GM21737 (cell line): ENCODE data around the gene MYLIP.
A peak's percentile ranks its signal among the peaks of the same experiment; 100 is the strongest.

Experiments
- ATAC-seq: cut with Tn5 transposase; IDR thresholded peaks from one replicate; pipeline ENCODE4 v1.9.1; 2021; ENCODE audit warnings: mild to moderate bottlenecking, moderate library complexity; ENCODE audit not compliant: unreplicated experiment

The MYLIP gene

DNA sequence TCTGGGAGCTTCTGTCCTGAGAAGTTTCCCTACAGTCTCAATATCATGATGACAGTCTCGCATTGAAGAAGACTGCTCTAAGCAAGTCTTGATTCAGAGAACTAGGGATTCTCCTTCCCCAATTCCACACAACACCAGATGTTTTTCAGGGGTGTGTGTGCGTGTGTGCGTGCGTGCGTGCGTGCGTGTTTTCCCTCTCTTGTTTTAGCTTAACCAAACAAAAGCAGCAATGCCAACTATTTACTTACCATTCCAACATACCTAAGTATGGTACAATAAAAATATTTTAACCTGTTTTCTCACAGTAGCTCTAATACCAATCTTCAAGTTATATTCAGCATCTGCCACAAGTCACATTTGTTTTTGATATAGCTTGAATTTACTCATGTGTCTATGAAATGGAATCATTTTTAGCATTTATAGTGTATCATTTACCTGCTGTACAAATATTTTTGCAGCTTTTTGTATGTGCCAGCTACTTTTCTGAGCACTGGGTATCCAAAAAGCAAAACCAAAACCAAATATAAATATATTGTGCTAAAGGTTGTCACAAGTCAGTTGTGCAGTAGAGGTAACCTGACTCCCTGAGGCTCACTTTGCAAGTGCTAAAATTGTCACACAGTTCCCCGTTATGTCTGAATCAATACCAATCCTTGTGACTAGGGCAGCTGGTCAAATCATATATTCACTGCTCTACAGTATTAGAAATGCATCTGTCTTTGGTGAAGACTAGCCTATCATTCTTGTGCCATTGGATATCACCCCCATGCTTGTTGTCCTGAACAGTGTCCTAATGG, 21.7 kb upstream of the MYLIP start:
- no peak for ATAC-seq

- no peak for ATAC-seq
These were observed 20.5 kb upstream of the MYLIP start for GRCh38 chr6:16108419-16108818.

DNA sequence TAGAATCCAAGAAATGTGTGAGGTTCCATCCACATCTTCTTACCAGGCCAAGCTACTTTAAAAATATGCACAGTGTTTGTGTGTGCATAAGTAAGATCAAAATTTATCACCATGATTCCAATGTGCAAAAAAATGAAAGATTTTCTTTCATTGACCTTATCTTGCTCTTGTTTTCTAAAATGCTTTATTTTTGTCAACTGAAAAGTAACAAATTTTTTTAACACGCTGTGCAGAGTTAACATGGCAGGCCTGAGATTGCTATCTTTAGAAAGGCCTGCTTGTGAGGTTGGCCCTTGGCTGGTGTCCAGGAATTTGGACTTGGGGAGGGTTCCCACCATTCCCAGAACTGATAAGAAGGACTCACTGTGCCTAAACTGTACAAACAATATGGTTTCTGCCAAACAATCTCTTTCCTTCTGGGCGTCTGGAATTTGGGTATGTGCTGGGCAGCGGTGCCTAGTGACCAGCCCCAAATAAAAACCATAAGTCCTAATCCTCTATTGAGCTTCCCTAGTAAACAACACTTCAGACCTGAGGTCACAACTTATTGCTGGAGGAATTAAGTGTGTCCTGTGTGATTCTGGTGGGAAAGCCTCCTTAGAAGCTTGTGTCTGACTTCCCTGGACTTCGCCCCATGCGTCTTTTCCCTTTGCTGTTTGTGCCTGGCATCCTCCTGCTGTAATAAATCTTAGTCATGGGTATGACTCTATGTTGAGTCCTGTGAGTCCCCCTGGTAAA, 19.8 kb upstream of the MYLIP start:
- ATAC-seq = no peak

DNA sequence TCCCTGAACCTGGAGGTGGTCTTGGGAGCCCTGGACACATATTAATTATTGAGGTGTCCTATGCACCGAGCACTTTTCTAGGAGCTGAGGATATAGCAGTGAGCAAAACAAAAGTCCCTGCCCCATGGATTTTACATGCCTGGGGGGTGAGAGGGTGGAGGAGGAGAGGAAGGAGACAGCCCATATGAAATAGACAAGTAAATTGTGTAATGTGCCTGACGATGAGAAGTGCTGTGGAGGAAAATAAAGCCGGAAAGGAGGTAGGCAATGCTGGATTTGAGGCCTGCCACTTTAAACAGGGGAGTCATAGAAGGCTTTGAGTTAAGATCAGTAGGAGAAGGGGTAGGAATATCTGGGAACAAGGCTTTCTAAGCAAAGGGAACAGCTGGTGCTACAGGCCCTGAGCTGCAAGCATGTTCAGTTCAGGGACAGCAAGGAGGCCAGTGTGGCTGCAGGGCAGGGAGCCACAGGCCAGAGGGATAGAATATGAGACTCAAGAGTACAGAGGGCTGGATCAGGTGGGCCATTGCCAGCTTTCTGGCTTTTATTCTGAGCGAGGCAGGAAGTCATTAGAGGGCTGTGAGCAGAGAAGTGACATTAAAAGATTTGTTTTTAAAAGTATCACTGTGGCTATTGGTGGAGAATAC, 19.1 kb upstream of the MYLIP start:
- no peak for ATAC-seq

- no peak for ATAC-seq
These were observed 10.1 kb upstream of the MYLIP start for GRCh38 chr6:16118825-16119224.

DNA sequence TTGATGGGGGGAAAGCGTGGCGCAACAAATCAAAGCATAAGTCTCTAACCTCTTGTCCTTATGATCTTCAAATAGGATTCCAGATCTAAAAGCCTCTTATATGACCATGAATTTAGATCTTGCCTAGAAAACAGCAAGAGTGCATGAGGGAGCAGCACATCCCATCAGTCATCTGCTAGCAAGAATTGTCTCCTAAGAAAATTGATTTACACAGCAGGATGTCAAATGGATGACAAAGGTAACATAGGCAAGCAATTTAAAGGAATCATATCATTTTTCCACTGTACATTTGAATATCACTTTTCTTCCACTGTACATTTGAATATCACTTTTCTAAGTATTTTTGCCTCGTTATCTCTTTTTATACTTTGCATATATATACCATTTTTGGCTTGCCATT, 7.5 kb upstream of the MYLIP start:
- ATAC-seq = no peak

GRCh38 chr6:16122197-16122596, 6.7 kb upstream of the MYLIP start:
- no peak for ATAC-seq

- no peak for ATAC-seq
These were observed 4.4 kb upstream of the MYLIP start for GRCh38 chr6:16124198-16125180.

DNA sequence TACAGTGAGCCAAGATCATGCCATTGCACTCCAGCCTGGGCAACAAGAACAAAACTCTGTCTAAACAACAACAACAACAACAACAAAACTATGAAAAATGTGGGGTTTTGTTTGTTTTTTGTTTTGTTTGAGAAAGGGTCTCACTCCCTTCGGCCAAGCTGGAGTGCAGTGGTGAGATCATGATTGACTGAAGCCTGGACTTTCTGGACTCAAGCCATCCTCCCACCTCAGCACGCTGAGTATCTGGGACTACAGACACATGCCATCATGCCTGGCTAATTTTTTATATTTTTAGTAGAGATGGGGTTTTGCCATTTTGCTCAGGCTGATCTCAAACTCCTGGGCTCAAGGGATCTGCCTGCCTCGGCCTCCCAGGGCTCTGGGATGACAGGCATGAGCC, 2.8 kb upstream of the MYLIP start:
- ATAC-seq = no peak

GRCh38 chr6:16126861-16127260, 2.0 kb upstream of the MYLIP start:
- ATAC-seq = no peak

DNA sequence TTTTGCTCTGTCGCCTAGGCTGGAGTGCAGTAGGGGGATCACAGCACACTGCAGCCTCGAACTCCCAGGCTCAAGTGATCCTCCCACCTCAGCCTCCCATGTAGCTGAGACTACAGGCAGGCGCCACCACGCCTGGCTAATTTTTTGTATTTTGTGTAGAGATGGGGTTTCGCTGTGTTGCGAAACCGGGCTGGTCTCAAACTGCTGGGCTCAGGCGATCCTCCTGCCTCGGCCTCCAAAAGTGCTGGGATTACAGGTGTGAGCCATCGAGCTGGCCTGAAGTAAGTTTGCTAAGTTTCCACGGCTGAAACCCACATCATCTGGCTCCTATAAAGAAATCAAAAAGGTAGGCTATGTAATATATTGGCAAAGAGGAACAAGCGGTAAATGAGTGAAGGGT, 1.4 kb upstream of the MYLIP start:
- ATAC-seq = no peak

DNA sequence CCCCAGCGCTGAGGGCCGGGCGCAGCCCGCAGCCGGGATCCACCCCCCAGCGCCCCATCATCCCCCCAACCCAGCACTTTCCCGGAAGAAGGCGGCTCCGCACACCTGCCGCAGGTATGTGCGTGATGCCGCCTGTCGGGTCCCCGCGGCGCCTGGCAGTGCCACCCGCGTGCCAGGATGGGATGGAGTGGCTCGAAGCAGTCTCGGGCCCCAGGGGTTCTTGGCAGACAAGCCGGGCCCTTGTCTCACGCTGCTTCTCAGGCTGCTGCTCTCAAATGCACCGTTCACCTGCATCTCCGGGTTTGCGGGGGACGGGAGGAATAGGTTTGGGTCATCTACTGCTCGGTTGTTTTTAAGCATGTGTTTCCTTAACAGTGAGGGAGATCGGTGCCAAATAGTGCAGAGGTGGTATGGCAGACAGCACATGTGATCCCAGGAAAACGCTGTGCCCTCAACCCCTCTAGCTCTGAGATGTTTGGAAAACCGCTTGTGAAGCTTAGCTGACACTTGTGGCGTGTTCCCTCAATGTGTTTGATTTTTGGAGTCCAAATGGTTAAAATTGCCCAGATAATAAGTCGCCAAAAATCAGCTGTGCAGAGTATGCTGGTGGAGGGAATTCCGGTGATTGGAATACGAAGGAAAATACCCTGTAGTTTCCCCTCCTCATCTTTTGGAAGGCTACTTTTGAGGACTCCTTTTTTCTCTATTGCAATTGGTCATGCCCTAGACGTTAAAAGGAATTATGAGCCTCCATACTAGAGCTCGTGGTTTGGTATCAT, 926 bp downstream of the MYLIP start:
- no peak for ATAC-seq

DNA sequence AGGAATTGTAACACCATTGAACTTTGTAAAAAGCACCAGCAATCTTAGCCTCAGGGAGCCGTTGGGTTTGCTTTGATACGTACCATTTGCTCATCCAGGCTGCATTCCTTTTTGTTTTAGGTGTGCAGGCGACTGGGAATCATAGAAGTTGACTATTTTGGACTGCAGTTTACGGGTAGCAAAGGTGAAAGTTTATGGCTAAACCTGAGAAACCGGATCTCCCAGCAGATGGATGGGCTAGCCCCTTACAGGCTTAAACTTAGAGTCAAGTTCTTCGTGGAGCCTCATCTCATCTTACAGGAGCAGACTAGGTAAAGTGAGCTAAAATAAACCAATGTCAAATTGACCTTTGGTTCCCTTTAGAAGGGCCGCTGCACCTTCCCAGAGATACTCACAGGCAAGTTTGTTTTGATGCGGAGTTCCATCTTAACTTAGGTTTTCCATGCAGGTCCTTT, 1.6 kb downstream of the MYLIP start:
- no peak for ATAC-seq

DNA sequence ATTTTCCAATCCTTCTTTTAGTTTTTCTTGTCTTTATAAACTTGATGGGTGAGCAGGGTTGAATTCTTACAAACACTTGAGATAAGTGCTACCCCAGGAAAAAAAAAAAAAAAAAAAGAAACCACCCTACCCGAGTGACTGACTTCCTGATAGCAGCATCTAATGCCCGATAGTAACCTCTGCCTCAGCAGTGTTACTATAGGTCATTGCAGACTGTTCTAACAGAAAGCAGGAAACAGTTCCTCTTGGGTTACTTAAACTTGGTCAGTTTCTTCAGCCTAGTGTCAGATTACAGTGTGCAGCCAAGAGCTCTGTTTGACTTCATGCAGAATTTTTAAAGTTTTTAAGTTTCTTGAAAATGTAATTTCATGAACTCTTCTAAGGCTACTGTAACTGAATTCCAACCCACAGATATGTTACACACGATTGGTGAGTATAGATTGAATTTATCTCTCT, 2.1 kb downstream of the MYLIP start:
- peak; percentile 38 for ATAC-seq

DNA sequence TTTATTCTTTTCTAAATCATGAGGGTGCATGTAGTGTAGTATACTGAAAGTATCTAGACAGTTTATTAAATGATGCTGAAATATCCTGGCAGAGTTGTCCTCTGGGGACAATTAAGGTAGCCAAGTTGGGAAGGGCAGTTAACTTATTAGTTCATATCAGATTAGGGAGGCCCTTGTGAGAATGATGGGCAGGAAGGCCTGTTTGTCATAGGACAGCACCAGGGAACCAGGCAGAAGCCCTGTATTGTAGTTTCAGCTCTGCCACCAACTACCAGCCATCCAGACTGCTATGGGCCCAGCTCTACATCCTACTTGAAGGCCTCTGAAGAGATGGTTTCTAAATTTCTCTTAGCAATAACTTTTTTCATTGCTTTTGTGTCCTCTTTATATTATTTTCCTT, 4.0 kb downstream of the MYLIP start:
- ATAC-seq = no peak

DNA sequence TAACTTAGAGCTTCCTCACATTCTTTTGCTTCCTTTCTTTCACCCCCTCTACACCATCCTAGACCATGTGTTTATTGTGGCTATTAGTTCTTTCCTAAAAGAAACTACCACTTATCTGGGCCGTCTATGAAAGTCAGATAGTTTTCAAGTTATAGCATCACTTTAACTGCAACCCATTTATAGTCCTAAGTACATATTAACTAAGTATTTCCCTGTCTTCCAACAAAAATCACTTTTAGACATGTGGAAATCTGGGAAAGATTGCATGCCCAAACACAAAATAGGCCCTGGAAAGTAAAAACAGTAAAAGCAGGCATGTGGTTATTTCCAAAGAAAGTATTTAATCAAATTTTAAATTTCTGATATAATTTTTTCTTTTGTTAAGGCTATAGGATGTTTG, 5.5 kb downstream of the MYLIP start:
- no peak for ATAC-seq

DNA sequence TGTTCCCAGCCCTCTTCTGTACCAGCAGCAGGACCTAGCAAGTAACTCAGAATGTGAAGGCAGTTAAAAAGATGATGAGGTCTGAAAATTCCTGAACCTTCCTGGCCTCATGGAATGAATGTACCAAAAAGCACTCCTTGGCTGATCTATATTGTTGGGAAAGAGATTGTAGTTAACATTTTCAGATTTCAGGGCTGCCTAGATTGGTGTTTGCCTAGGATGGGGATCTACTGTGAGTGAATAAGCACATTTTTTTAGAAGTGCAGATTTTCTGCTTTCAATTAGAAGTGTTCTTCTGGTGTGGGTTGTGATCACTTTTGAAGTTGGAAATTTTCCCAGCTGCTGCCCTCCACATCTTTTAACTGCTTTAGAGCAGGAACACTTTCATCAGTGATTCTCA, 6.2 kb downstream of the MYLIP start:
- no peak for ATAC-seq

DNA sequence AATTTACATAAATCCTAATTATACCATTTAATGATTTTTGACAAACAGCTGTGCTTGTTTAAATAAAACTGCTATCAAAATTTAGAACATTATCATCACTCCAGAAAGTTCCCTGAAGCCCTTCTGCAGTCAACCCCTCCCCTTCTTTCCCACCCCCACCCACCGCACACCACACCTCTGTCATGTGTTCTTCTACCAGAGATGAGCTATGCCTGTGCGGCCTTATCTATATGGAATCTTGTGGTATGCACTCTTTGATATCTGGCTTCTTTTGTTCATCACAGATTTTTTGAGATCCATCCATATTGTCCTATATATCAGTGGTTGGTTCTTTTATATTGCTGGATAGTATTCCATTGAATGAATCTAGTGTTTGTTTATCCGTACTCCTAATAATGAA, 7.2 kb downstream of the MYLIP start:
- ATAC-seq = no peak

DNA sequence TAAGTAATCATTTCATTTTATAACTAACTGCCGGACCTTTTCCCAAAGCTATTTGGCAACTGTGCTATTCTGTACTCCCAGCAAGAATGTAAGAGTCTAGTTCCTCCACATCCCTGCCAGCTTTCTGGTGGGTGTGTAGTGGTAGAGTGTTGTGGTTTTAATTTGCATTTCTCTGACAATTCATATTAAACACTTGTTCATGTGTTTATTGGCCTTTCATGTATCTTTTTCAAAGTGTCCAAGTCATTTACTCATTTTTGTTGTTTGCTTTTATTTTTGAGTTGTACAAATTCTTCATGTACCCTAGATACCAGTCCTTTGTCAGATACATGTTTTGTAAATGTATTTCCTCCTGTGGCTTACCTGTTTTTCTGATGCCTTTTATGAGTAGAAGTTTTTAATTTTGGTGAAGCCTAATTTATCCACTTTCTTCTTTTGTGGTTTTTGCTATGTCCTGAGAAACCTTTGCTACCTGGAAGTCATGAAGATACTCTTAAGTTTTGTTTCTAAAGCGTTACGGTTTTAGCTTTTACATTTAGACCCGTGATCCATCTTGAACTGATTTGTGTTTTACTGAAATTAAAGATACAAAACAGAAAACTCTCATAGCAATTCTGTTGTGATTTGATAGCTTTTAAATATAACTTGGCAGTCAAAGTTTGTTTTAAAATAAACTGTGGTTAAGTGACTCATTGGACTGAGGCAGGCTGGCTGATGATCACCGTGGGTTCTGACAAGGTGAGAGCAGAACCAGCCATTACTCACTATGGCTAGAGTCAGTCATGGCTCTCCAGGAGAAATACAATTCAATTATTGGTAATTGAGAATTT, 8.0 kb downstream of the MYLIP start:
- ATAC-seq = no peak
